ENCODE results near the gene DOK4.

DNA sequence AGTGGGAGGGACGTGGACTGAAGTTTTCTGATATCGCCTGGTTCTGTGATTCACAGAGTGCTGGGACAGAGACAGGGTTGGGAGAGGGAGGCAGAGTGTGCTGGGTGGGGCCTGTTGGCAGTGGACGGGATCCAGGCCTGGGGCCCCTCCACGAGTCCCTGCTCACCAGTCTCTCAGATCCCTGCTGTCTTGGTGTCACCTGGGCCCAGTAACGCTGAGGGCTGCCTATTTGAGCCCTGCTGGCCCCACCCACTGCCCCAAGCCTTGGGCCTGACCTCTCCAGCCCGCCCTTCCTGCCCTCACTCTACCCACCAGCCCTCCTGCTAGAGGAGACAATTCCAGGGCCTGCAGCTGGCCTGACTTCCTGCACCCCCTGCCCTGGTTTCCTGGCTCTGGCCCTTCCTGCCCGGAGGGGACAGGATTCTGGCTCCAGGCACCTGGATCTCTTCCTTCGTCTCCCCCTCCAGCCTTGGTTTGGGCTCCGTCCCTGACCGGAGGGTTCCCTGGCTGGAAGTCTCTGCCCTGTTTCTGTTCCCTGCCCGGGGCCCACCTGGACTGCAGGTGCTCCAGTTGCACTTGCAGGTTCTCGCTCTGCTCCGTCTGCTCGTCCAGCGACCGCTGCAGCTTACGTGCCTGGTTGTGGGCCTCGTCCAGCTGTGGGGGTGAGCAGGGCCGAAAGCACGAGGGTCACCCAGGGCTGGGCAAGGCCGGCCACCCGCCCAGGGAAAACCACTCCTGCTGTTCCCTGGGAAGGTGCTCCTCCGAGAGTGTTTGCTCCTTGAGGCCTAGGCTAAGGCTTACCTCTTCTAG lies 28.7 kb upstream of the DOK4 start:
- TF ChIP-seq, protein P1, sequence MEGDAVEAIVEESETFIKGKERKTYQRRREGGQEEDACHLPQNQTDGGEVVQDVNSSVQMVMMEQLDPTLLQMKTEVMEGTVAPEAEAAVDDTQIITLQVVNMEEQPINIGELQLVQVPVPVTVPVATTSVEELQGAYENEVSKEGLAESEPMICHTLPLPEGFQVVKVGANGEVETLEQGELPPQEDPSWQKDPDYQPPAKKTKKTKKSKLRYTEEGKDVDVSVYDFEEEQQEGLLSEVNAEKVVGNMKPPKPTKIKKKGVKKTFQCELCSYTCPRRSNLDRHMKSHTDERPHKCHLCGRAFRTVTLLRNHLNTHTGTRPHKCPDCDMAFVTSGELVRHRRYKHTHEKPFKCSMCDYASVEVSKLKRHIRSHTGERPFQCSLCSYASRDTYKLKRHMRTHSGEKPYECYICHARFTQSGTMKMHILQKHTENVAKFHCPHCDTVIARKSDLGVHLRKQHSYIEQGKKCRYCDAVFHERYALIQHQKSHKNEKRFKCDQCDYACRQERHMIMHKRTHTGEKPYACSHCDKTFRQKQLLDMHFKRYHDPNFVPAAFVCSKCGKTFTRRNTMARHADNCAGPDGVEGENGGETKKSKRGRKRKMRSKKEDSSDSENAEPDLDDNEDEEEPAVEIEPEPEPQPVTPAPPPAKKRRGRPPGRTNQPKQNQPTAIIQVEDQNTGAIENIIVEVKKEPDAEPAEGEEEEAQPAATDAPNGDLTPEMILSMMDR (IDR thresholded peaks at IDR 0.05), result no peak
- TF ChIP-seq POLR2A (IDR thresholded peaks at IDR 0.05), result no peak

Data from vagina (tissue), 2 donors.